ENCODE results near the gene PRPF18. TPM values are rescaled to one million over a fixed set of nuclear protein-coding genes. Genes with fewer than 3 reads are reported as not detected.

The PRPF18 gene
- polyA plus RNA-seq, 4 donors = 19.5 to 28.2 (median 22.6) TPM

- Histone ChIP-seq H3K4me1 (ENCODE audit: control insufficient read depth in 3 of 3, insufficient read depth in 2 of 3, low read depth in 1 of 3, low read length in 2 of 3) (peaks cover 0 to 3% (median 3%) of the 10 kb centered on the region in 3 donors), H3K27me3 (ENCODE audit: control insufficient read depth in 3 of 3, insufficient read depth in 3 of 3, low read length in 3 of 3) (peaks cover 0 to 2% (median 0%) of the 10 kb centered on the region in 3 donors), H3K9me3 (ENCODE audit: control insufficient read depth in 2 of 2, insufficient read depth in 1 of 2, low read depth in 1 of 2, low read length in 1 of 2) (no peaks in the 10 kb centered on the region), H3K4me3 (ENCODE audit: low read depth in 1 of 3, low read length in 3 of 3) (no peak overlapping the region), H3K27ac (ENCODE audit: low read depth in 1 of 3, low read length in 2 of 3) (no peak overlapping the region), H3K36me3 (ENCODE audit: control insufficient read depth in 3 of 3, insufficient read depth in 2 of 3, low read depth in 1 of 3, low read length in 3 of 3) (peaks cover 2 to 7% (median 3%) of the 10 kb centered on the region in 3 donors)
- DNase-seq = no peak
- FAIRE-seq = no peak
- 86 to 89% (median 87%) methylated on average over 1 of the region's 1 CpG for WGBS, 3 donors
Measured at GRCh38 chr10:13589316-13589715, 2.6 kb downstream of the PRPF18 start.

- peaks cover 0 to 3% (median 3%) of the 10 kb centered on the region in 3 donors for H3K4me1 ChIP-seq (ENCODE audit: control insufficient read depth in 3 of 3, insufficient read depth in 2 of 3, low read depth in 1 of 3, low read length in 2 of 3)
- H3K4me3 ChIP-seq (ENCODE audit: low read depth in 1 of 3, low read length in 3 of 3) = no peak overlapping the region
- 77 to 85% (median 85%) methylated on average over 4 of the region's 4 CpGs for WGBS, 3 donors
- no peaks in the 10 kb centered on the region for H3K9me3 ChIP-seq (ENCODE audit: control insufficient read depth in 2 of 2, insufficient read depth in 1 of 2, low read depth in 1 of 2, low read length in 1 of 2)
- DNase-seq (no peak), FAIRE-seq (no peak)
- no peak overlapping the region for H3K27ac ChIP-seq (ENCODE audit: low read depth in 1 of 3, low read length in 2 of 3)
- peaks cover 2 to 7% (median 3%) of the 10 kb centered on the region in 3 donors for H3K36me3 ChIP-seq (ENCODE audit: control insufficient read depth in 3 of 3, insufficient read depth in 2 of 3, low read depth in 1 of 3, low read length in 3 of 3)
- no peaks in the 10 kb centered on the region for H3K27me3 ChIP-seq (ENCODE audit: control insufficient read depth in 3 of 3, insufficient read depth in 3 of 3, low read length in 3 of 3)
Measured at GRCh38 chr10:13590886-13591285, 4.1 kb downstream of the PRPF18 start.

GRCh38 chr10:13592306-13592705 is 5.5 kb downstream of the PRPF18 start:
- 90 to 96% (median 93%) methylated on average over 2 of the region's 2 CpGs for WGBS, 3 donors

GRCh38 chr10:13593535-13593934 is 6.8 kb downstream of the PRPF18 start:
- FAIRE-seq (no peak), DNase-seq (no peak)
- WGBS, 3 donors = 86 to 95% (median 88%) methylated on average over 2 of the region's 2 CpGs
- H3K27me3 ChIP-seq (ENCODE audit: control insufficient read depth in 3 of 3, insufficient read depth in 3 of 3, low read length in 3 of 3) = no peaks in the 10 kb centered on the region
- no peaks in the 10 kb centered on the region for H3K4me1 ChIP-seq (ENCODE audit: control insufficient read depth in 3 of 3, insufficient read depth in 2 of 3, low read depth in 1 of 3, low read length in 2 of 3)
- no peaks in the 10 kb centered on the region for H3K9me3 ChIP-seq (ENCODE audit: control insufficient read depth in 2 of 2, insufficient read depth in 1 of 2, low read depth in 1 of 2, low read length in 1 of 2)
- H3K36me3 ChIP-seq (ENCODE audit: control insufficient read depth in 3 of 3, insufficient read depth in 2 of 3, low read depth in 1 of 3, low read length in 3 of 3) = peaks cover 2 to 7% (median 3%) of the 10 kb centered on the region in 3 donors
- no peak overlapping the region for H3K4me3 ChIP-seq (ENCODE audit: low read depth in 1 of 3, low read length in 3 of 3)
- no peak overlapping the region for H3K27ac ChIP-seq (ENCODE audit: low read depth in 1 of 3, low read length in 2 of 3)

More at GRCh38 chr10:13592306-13592705, 5.5 kb downstream of the PRPF18 start:
- peaks cover 2 to 7% (median 3%) of the 10 kb centered on the region in 3 donors for H3K36me3 ChIP-seq (ENCODE audit: control insufficient read depth in 3 of 3, insufficient read depth in 2 of 3, low read depth in 1 of 3, low read length in 3 of 3)
- no peak for FAIRE-seq
- no peak overlapping the region for H3K27ac ChIP-seq (ENCODE audit: low read depth in 1 of 3, low read length in 2 of 3)
- H3K4me1 ChIP-seq (ENCODE audit: control insufficient read depth in 3 of 3, insufficient read depth in 2 of 3, low read depth in 1 of 3, low read length in 2 of 3) = peaks cover 0 to 3% (median 3%) of the 10 kb centered on the region in 3 donors
- no peaks in the 10 kb centered on the region for H3K27me3 ChIP-seq (ENCODE audit: control insufficient read depth in 3 of 3, insufficient read depth in 3 of 3, low read length in 3 of 3)
- H3K4me3 ChIP-seq (ENCODE audit: low read depth in 1 of 3, low read length in 3 of 3) = no peak overlapping the region
- no peaks in the 10 kb centered on the region for H3K9me3 ChIP-seq (ENCODE audit: control insufficient read depth in 2 of 2, insufficient read depth in 1 of 2, low read depth in 1 of 2, low read length in 1 of 2)
- no peak for DNase-seq

- WGBS, 3 donors = 86 to 90% (median 89%) methylated on average over 2 of the region's 2 CpGs
- H3K4me3 ChIP-seq (ENCODE audit: low read depth in 1 of 3, low read length in 3 of 3) = no peak overlapping the region
- DNase-seq = no peak
Measured at GRCh38 chr10:13594641-13595040, 7.9 kb downstream of the PRPF18 start.

GRCh38 chr10:13597909-13598308 is 11.1 kb downstream of the PRPF18 start:
- no peaks in the 10 kb centered on the region for H3K9me3 ChIP-seq (ENCODE audit: control insufficient read depth in 2 of 2, insufficient read depth in 1 of 2, low read depth in 1 of 2, low read length in 1 of 2)
- H3K4me1 ChIP-seq (ENCODE audit: control insufficient read depth in 3 of 3, insufficient read depth in 2 of 3, low read depth in 1 of 3, low read length in 2 of 3) = no peaks in the 10 kb centered on the region
- no peak overlapping the region for H3K4me3 ChIP-seq (ENCODE audit: low read depth in 1 of 3, low read length in 3 of 3)
- H3K27ac ChIP-seq (ENCODE audit: low read depth in 1 of 3, low read length in 2 of 3) = no peak overlapping the region
- no peaks in the 10 kb centered on the region for H3K27me3 ChIP-seq (ENCODE audit: control insufficient read depth in 3 of 3, insufficient read depth in 3 of 3, low read length in 3 of 3)
- WGBS, 3 donors = 66 to 80% (median 79%) methylated on average over 5 of the region's 5 CpGs
- no peak for FAIRE-seq
- no peak for DNase-seq
- H3K36me3 ChIP-seq (ENCODE audit: control insufficient read depth in 3 of 3, insufficient read depth in 2 of 3, low read depth in 1 of 3, low read length in 3 of 3) = peaks cover 2 to 8% (median 6%) of the 10 kb centered on the region in 3 donors

More at GRCh38 chr10:13594641-13595040, 7.9 kb downstream of the PRPF18 start:
- H3K9me3 ChIP-seq (ENCODE audit: control insufficient read depth in 2 of 2, insufficient read depth in 1 of 2, low read depth in 1 of 2, low read length in 1 of 2) = no peaks in the 10 kb centered on the region
- FAIRE-seq = no peak
- H3K4me1 ChIP-seq (ENCODE audit: control insufficient read depth in 3 of 3, insufficient read depth in 2 of 3, low read depth in 1 of 3, low read length in 2 of 3) = no peaks in the 10 kb centered on the region
- H3K36me3 ChIP-seq (ENCODE audit: control insufficient read depth in 3 of 3, insufficient read depth in 2 of 3, low read depth in 1 of 3, low read length in 3 of 3) = peaks cover 3 to 9% (median 4%) of the 10 kb centered on the region in 3 donors
- H3K27ac ChIP-seq (ENCODE audit: low read depth in 1 of 3, low read length in 2 of 3) = no peak overlapping the region
- no peaks in the 10 kb centered on the region for H3K27me3 ChIP-seq (ENCODE audit: control insufficient read depth in 3 of 3, insufficient read depth in 3 of 3, low read length in 3 of 3)

GRCh38 chr10:13604357-13605040 is 17.7 kb downstream of the PRPF18 start:
- FAIRE-seq (peak; percentile 53), DNase-seq (no peak)
- Histone ChIP-seq H3K36me3 (ENCODE audit: control insufficient read depth in 3 of 3, insufficient read depth in 2 of 3, low read depth in 1 of 3, low read length in 3 of 3) (peaks cover 7 to 14% (median 12%) of the 10 kb centered on the region in 3 donors), H3K4me1 (ENCODE audit: control insufficient read depth in 3 of 3, insufficient read depth in 2 of 3, low read depth in 1 of 3, low read length in 2 of 3) (no peaks in the 10 kb centered on the region), H3K27me3 (ENCODE audit: control insufficient read depth in 3 of 3, insufficient read depth in 3 of 3, low read length in 3 of 3) (no peaks in the 10 kb centered on the region), H3K9me3 (ENCODE audit: control insufficient read depth in 2 of 2, insufficient read depth in 1 of 2, low read depth in 1 of 2, low read length in 1 of 2) (no peaks in the 10 kb centered on the region), H3K27ac (ENCODE audit: low read depth in 1 of 3, low read length in 2 of 3) (no peak overlapping the region), H3K4me3 (ENCODE audit: low read depth in 1 of 3, low read length in 3 of 3) (no peak overlapping the region)
- WGBS, 3 donors = 79 to 88% (median 84%) methylated on average over 2 of the region's 2 CpGs

GRCh38 chr10:13608246-13608853 is 21.6 kb downstream of the PRPF18 start:
- no peaks in the 10 kb centered on the region for H3K4me1 ChIP-seq (ENCODE audit: control insufficient read depth in 3 of 3, insufficient read depth in 2 of 3, low read depth in 1 of 3, low read length in 2 of 3)
- DNase-seq = no peak
- peaks cover 12 to 24% (median 15%) of the 10 kb centered on the region in 3 donors for H3K36me3 ChIP-seq (ENCODE audit: control insufficient read depth in 3 of 3, insufficient read depth in 2 of 3, low read depth in 1 of 3, low read length in 3 of 3)
- no peaks in the 10 kb centered on the region for H3K9me3 ChIP-seq (ENCODE audit: control insufficient read depth in 2 of 2, insufficient read depth in 1 of 2, low read depth in 1 of 2, low read length in 1 of 2)
- no peak for FAIRE-seq
- H3K27me3 ChIP-seq (ENCODE audit: control insufficient read depth in 3 of 3, insufficient read depth in 3 of 3, low read length in 3 of 3) = no peaks in the 10 kb centered on the region
- WGBS, 3 donors = 79 to 92% (median 86%) methylated on average over 8 of the region's 8 CpGs
- no peak overlapping the region for H3K27ac ChIP-seq (ENCODE audit: low read depth in 1 of 3, low read length in 2 of 3)
- no peak overlapping the region for H3K4me3 ChIP-seq (ENCODE audit: low read depth in 1 of 3, low read length in 3 of 3)

Data from small intestine (tissue), 7 donors.